ENCODE data around the gene GLG1.

The GLG1 gene

DNA sequence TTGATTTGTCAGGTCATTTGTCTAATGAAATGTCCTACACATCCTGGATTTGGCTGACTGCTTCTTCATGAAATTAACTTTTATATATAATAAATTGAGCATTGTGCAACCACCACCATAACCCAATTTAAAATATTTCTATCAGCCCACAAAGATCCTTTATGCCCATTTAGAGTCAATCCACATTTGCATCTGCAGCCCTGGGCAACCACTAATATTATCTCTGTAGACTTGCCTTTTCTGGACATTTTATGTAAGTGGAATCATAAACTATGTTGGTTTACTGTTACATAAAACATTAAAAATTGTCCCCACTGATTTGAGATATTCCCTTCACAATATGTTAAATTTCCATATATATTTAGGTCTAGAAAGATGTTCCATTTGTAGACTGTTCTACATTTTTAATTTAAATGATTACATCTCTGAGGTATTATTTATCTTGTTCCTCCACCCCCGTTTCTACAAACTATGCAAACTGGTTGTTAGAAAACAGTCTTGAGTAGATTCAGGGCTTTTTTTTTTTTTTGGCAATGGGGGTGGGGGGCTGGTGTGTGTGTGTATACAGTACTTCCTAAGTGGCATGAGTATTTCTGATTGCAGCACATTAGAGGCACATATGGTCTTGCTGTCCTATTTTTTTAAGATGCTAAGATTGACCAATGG is 43.1 kb upstream of the GLG1 start:
- Mint-ChIP-seq H3K4me1 (no peaks in the 10 kb centered on the region), H3K9me3 (no peaks in the 10 kb centered on the region), H3K27me3 (ENCODE audit: low read depth) (no peaks in the 10 kb centered on the region), H3K27ac (no peak overlapping the region), H3K4me3 (no peak overlapping the region), H3K36me3 (ENCODE audit: low read depth) (peaks cover 38% of the 10 kb centered on the region)
- TF ChIP-seq, protein P1, sequence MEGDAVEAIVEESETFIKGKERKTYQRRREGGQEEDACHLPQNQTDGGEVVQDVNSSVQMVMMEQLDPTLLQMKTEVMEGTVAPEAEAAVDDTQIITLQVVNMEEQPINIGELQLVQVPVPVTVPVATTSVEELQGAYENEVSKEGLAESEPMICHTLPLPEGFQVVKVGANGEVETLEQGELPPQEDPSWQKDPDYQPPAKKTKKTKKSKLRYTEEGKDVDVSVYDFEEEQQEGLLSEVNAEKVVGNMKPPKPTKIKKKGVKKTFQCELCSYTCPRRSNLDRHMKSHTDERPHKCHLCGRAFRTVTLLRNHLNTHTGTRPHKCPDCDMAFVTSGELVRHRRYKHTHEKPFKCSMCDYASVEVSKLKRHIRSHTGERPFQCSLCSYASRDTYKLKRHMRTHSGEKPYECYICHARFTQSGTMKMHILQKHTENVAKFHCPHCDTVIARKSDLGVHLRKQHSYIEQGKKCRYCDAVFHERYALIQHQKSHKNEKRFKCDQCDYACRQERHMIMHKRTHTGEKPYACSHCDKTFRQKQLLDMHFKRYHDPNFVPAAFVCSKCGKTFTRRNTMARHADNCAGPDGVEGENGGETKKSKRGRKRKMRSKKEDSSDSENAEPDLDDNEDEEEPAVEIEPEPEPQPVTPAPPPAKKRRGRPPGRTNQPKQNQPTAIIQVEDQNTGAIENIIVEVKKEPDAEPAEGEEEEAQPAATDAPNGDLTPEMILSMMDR (IDR thresholded peaks at IDR 0.05; ENCODE audit: unreplicated experiment in 3 of 3) = no peak

GRCh38 chr16:74641969-74642368 is 35.1 kb upstream of the GLG1 start:
- Mint-ChIP-seq H3K4me1 (no peaks in the 10 kb centered on the region), H3K36me3 (ENCODE audit: low read depth) (peaks cover 46% of the 10 kb centered on the region), H3K9me3 (no peaks in the 10 kb centered on the region), H3K4me3 (no peak overlapping the region), H3K27me3 (ENCODE audit: low read depth) (no peaks in the 10 kb centered on the region), H3K27ac (no peak overlapping the region)
- TF ChIP-seq, protein P1 (IDR thresholded peaks at IDR 0.05; ENCODE audit: unreplicated experiment in 3 of 3) = no peak

DNA sequence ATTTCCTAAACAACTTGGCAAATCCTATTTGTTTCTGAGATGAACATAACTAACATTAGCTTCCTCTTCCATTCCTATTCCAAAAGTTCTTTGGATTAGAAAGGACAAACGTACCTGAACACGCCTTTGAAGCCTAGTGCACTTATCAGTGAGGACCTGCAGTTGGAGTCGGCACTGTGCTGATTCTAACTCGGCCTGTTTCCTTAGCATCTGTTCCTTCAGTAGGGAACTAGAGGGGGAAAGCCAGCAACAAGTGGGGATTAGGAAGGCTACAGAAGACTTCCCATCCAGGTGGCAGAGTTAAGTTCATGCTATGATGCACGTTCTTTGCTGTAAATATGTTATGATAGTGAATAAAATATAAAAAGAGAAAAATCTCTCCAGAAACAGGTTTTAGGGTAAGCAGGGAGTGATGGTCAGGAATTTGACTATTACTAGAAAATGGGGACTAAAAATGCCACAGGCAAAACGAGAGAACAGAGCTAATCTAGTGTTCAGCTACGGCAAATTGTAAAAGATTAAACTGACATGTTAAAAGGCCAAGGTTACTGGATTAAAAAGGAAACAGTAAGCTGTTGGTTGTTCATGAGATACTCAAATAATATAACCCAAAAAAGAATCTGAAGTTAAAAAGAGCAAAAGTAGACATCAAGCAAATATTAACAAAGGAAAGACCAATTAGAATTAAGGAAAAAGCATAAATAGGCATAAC is 31.0 kb upstream of the GLG1 start:
- Mint-ChIP-seq H3K36me3 (ENCODE audit: low read depth) (peaks cover 50% of the 10 kb centered on the region), H3K4me1 (no peaks in the 10 kb centered on the region), H3K27me3 (ENCODE audit: low read depth) (no peaks in the 10 kb centered on the region), H3K4me3 (no peak overlapping the region), H3K9me3 (no peaks in the 10 kb centered on the region), H3K27ac (peak overlapping the region in 1 of 3 experiments; percentile 80)
- TF ChIP-seq, protein P1 (IDR thresholded peaks at IDR 0.05; ENCODE audit: unreplicated experiment in 3 of 3) = no peak

DNA sequence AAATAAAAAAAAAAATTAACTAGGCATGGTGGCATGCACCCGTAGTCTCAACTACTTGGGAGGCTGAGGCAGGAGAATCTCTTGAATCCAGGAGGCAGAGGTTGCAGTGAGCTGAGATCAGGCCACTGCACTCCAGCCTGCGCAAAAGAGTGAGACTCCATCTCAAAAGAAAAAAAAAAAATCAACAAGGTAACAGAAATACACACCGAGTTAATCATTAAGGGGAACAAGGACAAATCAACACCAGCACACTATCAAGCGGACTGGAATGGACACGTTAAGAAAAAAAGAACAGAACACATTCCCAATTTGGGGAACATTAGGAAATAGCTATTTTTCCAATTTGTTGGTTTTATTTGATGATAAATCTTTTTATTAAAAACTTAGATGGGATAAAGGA is 28.4 kb upstream of the GLG1 start:
- H3K4me3 Mint-ChIP-seq = no peak overlapping the region
- H3K9me3 Mint-ChIP-seq = no peaks in the 10 kb centered on the region
- H3K36me3 Mint-ChIP-seq (ENCODE audit: low read depth) = peaks cover 64% of the 10 kb centered on the region
- TF ChIP-seq, protein P1 (IDR thresholded peaks at IDR 0.05; ENCODE audit: unreplicated experiment in 3 of 3) = no peak
- no peaks in the 10 kb centered on the region for H3K4me1 Mint-ChIP-seq
- no peaks in the 10 kb centered on the region for H3K27me3 Mint-ChIP-seq (ENCODE audit: low read depth)
- no peak overlapping the region for H3K27ac Mint-ChIP-seq

GRCh38 chr16:74633686-74634085 is 26.8 kb upstream of the GLG1 start:
- Mint-ChIP-seq H3K36me3 (ENCODE audit: low read depth) (peaks cover 71% of the 10 kb centered on the region), H3K4me1 (no peaks in the 10 kb centered on the region), H3K27me3 (ENCODE audit: low read depth) (no peaks in the 10 kb centered on the region), H3K27ac (no peak overlapping the region), H3K4me3 (no peak overlapping the region), H3K9me3 (no peaks in the 10 kb centered on the region)
- TF ChIP-seq, protein P1 (IDR thresholded peaks at IDR 0.05; ENCODE audit: unreplicated experiment in 3 of 3) = no peak
